IPS-NIHi7 (cell line): ENCODE data around the gene ANKRD6.

ENCODE experiments used
- DNase-seq: peaks from one replicate; pipeline ENCODE4 v3.0.0; 2012; ENCODE audit warnings: mixed read lengths; ENCODE audit errors: extremely low spot score

Gene ANKRD6

GRCh38 chr6:89509777-89510281 is 76.9 kb downstream of the ANKRD6 start:
- no peak for DNase-seq

GRCh38 chr6:89510393-89510792 is 77.4 kb downstream of the ANKRD6 start:
- no peak for DNase-seq

- no peak for DNase-seq
These were observed 85.6 kb downstream of the ANKRD6 start for GRCh38 chr6:89518352-89519055.

GRCh38 chr6:89520736-89521135 is 87.8 kb downstream of the ANKRD6 start:
- no peak for DNase-seq

- DNase-seq, result peak; percentile 52
These were observed 89.8 kb downstream of the ANKRD6 start for GRCh38 chr6:89522778-89523177.

- DNase-seq, result no peak
These were observed 93.0 kb downstream of the ANKRD6 start for GRCh38 chr6:89525786-89526562.

GRCh38 chr6:89526563-89526869 is 93.6 kb downstream of the ANKRD6 start:
- no peak for DNase-seq

- DNase-seq, result no peak
These were observed 94.7 kb downstream of the ANKRD6 start for GRCh38 chr6:89527634-89528033.

- no peak for DNase-seq
These were observed 95.9 kb downstream of the ANKRD6 start for GRCh38 chr6:89528866-89529265.

GRCh38 chr6:89530982-89531381 is 98.0 kb downstream of the ANKRD6 start:
- DNase-seq, result no peak

GRCh38 chr6:89536231-89536630 is 103.3 kb downstream of the ANKRD6 start:
- peak; percentile 64 for DNase-seq

- no peak for DNase-seq
These were observed 106.8 kb downstream of the ANKRD6 start for GRCh38 chr6:89539779-89540178.

GRCh38 chr6:89542081-89542857 is 109.3 kb downstream of the ANKRD6 start:
- DNase-seq, result no peak

- DNase-seq, result no peak
These were observed 109.9 kb downstream of the ANKRD6 start for GRCh38 chr6:89542866-89543265.

GRCh38 chr6:89547281-89547680 is 114.3 kb downstream of the ANKRD6 start:
- no peak for DNase-seq

GRCh38 chr6:89553431-89553830 is 120.5 kb downstream of the ANKRD6 start:
- no peak for DNase-seq

- no peak for DNase-seq
These were observed 121.2 kb downstream of the ANKRD6 start for GRCh38 chr6:89554106-89554505.

GRCh38 chr6:89555031-89555430 is 122.1 kb downstream of the ANKRD6 start:
- DNase-seq, result no peak

- no peak for DNase-seq
These were observed 122.9 kb downstream of the ANKRD6 start for GRCh38 chr6:89555806-89556205.

GRCh38 chr6:89559487-89559886 is 126.5 kb downstream of the ANKRD6 start:
- peak; percentile 43 for DNase-seq

GRCh38 chr6:89562093-89562973 is 129.4 kb downstream of the ANKRD6 start:
- no peak for DNase-seq
